HFFc6 (cell line): ENCODE data around the gene CLOCK. TPM values are rescaled to one million over a fixed set of nuclear protein-coding genes. Genes with fewer than 3 reads are reported as not detected.

Experiments used
- DNase-seq: peaks from one replicate; pipeline ENCODE4 v3.0.0-alpha.2; 2018
- H3K27ac Mint-ChIP-seq: 2 replicates; pipeline ENCODE4 v1.8.0; 2020; ENCODE audit warnings: mild to moderate bottlenecking, mixed read lengths
- H3K27me3 Mint-ChIP-seq: 2 replicates; pipeline ENCODE4 v1.8.0; 2021; ENCODE audit warnings: mild to moderate bottlenecking, moderate library complexity, mixed read lengths; ENCODE audit not compliant: insufficient read depth
- H3K36me3 Mint-ChIP-seq: 2 replicates; pipeline ENCODE4 v1.8.0; 2021; ENCODE audit warnings: low read depth, mixed read lengths
- H3K4me1 Mint-ChIP-seq: 2 replicates; pipeline ENCODE4 v1.8.0; 2020; ENCODE audit warnings: low read depth, mixed read lengths
- H3K4me3 Mint-ChIP-seq: 2 replicates; pipeline ENCODE4 v1.8.0; 2020; ENCODE audit warnings: mild to moderate bottlenecking, moderate library complexity, mixed read lengths
- H3K9me3 Mint-ChIP-seq: 2 replicates; pipeline ENCODE4 v1.8.0; 2020; ENCODE audit warnings: mild to moderate bottlenecking, mixed read lengths
- CTCF ChIP-seq: fragments of 200-600 bp; sonication (generic); IDR thresholded peaks from 2 replicates; pipeline ENCODE4 v1.5.0; 2021; ENCODE audit warnings: antibody characterized with exemption, mild to moderate bottlenecking
- total RNA-seq, 6 experiments: library from RNA; stranded (reverse); fragmentation: NEBNext Ultra II Directional; extraction: Animal tissue kit (Norgen Biotek cat#: 25700); gene quantifications; 2 replicates in 1 of 6; 3 replicates in 5 of 6; pipeline ENCODE4 v1.2.3, GENCODE V29; 2021

Gene CLOCK
- total RNA-seq, 6 experiments from 2014 or later: 33.8 to 41.6 (median 37.1) TPM

DNA sequence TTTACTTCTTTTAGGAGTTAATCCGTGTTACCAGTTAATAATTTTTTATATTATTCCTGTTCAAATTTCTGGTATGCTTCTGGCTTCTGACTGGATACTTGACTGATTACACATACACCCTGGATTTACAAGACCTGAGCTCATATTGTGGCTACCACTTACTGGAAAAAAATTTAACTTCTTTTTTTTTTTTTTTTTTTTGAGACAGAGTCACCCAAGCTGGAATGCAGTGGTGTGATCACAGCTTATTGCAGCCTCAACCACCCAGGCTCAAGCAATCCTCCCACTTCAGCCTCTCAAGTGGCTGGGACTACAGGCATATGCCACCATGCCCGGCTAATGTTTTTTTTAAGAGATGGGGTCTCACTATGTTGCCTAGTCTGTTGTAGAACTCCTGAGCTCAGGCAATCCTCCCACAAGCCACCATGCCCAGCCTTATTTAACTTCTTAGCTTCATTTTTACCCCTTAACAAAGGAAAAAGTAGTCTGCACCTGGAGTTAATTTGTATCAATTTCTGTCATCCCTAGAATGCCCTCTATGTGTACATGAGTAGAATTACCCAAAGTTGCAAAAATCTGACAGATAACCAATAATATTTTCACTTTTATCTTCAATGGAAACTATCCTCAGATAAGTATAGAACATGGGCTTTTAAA is 100.7 kb downstream of the CLOCK start:
- peaks cover 47% of the 10 kb centered on the region for H3K4me1 Mint-ChIP-seq
- H3K27ac Mint-ChIP-seq: peak overlapping the region; percentile 96
- peak; percentile 85 for DNase-seq
- peak overlapping the region; percentile 73 for H3K4me3 Mint-ChIP-seq
- H3K9me3 Mint-ChIP-seq: no peaks in the 10 kb centered on the region
- H3K36me3 Mint-ChIP-seq: peaks cover 38% of the 10 kb centered on the region
- TF ChIP-seq CTCF: peak; percentile 37; the same call in 1 of the 2 replicates
- H3K27me3 Mint-ChIP-seq: 0 out of 2 replicates have a peak, but pooled peaks cover 2% of the 10 kb centered on the region

GRCh38 chr4:55444827-55445226 is 101.9 kb downstream of the CLOCK start:
- peaks cover 52% of the 10 kb centered on the region for H3K4me1 Mint-ChIP-seq
- peak; percentile 69 for TF ChIP-seq CTCF
- DNase-seq: peak; percentile 56
- peaks cover 38% of the 10 kb centered on the region for H3K36me3 Mint-ChIP-seq
- peak overlapping the region; percentile 96; the same call in 1 of the 2 replicates for H3K27ac Mint-ChIP-seq
- H3K4me3 Mint-ChIP-seq: no peak overlapping the region
- H3K9me3 Mint-ChIP-seq: no peaks in the 10 kb centered on the region
- 0 out of 2 replicates have a peak, but pooled peaks cover 2% of the 10 kb centered on the region for H3K27me3 Mint-ChIP-seq

DNA sequence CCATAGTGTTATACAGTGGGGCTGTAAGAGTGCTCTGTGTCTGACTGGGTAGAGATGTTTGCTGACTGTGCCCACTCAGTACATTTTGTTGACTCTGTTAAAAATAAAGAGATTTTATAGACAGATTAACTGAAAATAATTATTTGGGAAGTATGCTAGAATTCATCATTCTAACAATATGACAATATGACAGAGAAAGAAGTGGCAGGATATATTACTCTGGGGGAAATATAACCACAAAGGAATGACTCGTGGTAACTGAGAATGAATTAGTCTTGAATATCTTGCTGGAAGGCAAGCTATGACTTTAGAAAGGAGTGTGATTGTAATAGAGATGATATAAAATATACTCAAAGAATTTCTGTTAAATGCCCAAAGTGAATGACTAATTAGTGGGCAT is 104.2 kb downstream of the CLOCK start:
- H3K27ac Mint-ChIP-seq: peak overlapping the region; percentile 39
- DNase-seq: no peak
- H3K27me3 Mint-ChIP-seq: 0 out of 2 replicates have a peak, but pooled peaks cover 2% of the 10 kb centered on the region
- H3K9me3 Mint-ChIP-seq: no peaks in the 10 kb centered on the region
- no peak overlapping the region for H3K4me3 Mint-ChIP-seq
- peaks cover 36% of the 10 kb centered on the region; the same call in 1 of the 2 replicates for H3K36me3 Mint-ChIP-seq
- peaks cover 54% of the 10 kb centered on the region for H3K4me1 Mint-ChIP-seq
- TF ChIP-seq CTCF: no peak

GRCh38 chr4:55440786-55441185 is 105.9 kb downstream of the CLOCK start:
- peaks cover 43% of the 10 kb centered on the region for H3K4me1 Mint-ChIP-seq
- H3K4me3 Mint-ChIP-seq: no peak overlapping the region
- no peaks in the 10 kb centered on the region for H3K9me3 Mint-ChIP-seq
- H3K36me3 Mint-ChIP-seq: peaks cover 36% of the 10 kb centered on the region; the same call in 1 of the 2 replicates
- H3K27ac Mint-ChIP-seq: no peak overlapping the region
- no peak for TF ChIP-seq CTCF
- no peak for DNase-seq
- H3K27me3 Mint-ChIP-seq: 0 out of 2 replicates have a peak, but pooled peaks cover 2% of the 10 kb centered on the region

- Mint-ChIP-seq H3K4me1 (peaks cover 43% of the 10 kb centered on the region), H3K4me3 (no peak overlapping the region), H3K9me3 (no peaks in the 10 kb centered on the region), H3K36me3 (peaks cover 36% of the 10 kb centered on the region), H3K27ac (no peak overlapping the region), H3K27me3 (peaks cover 2% of the 10 kb centered on the region; the same call in 1 of the 2 replicates)
- no peak for TF ChIP-seq CTCF
- no peak for DNase-seq
These were observed 107.7 kb downstream of the CLOCK start for GRCh38 chr4:55439023-55439422.
